UCSD-AML1 (cell line): ENCODE results near the gene PMVK.
A peak's percentile ranks its signal among the peaks of the same experiment; 100 is the strongest.

Experiments
- DNase-seq: peaks from one replicate; lab custom pipeline; 2025; ENCODE audit not compliant: unreplicated experiment; lab: John Stamatoyannopoulos, UW

Gene PMVK

DNA sequence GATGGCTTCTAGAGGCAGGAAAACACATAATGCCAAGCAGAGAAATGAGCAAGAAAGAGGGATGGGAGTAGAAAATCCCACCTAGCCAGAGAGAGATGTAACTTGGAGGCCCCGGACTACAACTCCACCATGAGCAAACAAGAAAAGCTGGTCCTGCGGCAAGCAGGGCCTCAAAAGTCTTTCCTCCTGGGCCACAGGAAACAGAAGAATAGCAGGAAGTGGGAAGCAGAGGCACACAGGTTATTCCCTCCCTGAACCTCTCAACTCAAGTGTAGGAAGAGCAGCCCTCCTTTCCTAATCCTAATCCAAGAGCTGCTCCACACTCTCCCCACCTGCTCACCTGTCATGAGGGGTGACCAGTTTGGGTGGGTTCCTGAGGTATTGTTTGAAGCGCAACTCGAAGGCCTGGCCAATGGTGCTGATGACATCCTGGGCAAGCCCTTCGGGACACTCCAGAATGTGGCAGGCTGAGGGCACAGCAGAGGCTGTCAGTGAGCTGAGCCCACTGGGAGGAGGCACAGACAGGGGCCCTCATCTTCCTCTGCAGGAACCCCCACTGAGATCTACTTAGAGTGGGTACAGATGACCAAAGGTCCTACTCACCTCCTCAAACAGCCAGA, 30.9 kb upstream of the PMVK start:
- no peak for DNase-seq

DNA sequence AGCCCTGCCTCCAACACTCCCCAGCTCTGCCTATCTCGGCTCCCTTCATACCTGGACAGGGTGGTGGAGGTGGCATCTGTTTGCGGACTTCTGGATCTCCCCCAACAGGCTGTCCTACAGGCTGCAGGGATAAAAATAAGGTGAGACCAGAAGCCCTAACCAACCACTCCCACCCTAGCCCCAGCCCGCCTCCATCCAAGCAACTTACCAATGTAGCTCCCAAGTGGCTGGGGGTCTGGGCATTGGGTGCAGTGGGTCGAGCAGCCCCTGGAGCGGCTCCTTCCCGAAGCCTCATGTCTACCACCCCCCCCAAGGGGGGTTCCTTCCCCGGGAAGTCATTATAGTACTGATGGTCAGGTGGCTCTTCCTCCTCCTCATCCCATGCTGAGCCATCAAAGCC, 29.6 kb upstream of the PMVK start:
- DNase-seq = no peak

DNA sequence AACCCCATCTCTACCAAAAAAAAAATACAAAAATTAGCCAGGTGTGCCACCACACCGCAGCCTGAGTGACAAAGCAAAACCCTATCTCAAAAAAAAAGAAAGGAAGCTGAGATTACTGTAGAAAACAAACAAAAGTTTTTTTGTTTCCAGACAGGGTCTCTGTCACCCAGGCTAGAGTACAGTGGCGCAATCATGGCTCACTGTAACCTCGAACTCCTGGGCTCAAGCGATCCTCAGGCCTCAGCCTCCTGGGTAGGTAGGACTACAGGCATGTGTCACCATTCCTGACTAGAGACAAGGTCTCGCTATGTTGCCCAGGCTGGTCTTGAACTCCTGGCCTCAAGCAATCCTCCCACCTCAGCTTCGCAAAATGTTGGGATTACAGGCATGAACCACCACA, 27.8 kb upstream of the PMVK start:
- DNase-seq = no peak

DNA sequence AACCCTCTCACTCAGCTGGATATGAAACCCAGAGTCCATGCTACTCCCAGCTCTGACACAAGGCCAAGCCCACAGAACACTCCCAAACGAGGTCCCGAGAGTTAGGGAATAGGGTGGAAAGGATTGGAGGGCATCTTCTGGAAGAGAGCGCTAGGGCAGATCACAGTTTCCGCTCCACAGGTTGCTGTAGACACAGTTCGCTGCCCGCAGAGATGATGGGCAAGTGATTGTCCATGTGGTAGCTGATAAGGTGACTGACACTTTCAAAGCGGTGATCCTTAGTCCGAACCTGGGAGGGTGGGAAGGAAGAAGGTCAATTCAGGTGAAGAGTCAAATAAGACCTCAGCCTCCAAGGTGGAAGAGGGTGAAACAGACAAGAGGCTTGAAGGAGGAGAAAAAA, 27.1 kb upstream of the PMVK start:
- DNase-seq = no peak

DNA sequence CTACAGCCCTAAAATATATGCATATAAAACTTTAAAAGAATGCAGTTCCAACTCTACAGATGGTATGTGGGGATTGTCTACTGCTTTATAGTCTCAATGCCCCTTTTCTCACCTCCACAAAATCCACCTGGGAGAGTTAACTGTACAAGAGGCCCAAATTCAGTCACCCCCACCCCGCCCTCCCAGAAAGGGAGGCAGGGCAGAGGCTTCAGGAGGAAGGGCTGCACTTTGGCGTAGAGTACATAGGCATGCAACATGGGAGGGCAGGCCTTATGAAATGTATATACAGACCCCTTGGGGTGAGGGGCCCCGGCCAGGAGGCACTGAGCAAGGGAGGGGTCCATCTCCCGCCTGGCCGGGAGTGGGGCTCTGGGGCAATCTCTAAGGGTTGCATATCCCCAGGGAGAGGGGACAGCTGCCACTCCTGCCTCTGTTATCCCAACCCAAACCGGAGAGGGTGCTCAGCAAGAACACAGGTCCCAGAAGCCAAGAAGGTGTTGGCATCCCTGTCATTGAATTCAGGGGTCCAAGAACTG, 26.3 kb upstream of the PMVK start:
- no peak for DNase-seq

DNA sequence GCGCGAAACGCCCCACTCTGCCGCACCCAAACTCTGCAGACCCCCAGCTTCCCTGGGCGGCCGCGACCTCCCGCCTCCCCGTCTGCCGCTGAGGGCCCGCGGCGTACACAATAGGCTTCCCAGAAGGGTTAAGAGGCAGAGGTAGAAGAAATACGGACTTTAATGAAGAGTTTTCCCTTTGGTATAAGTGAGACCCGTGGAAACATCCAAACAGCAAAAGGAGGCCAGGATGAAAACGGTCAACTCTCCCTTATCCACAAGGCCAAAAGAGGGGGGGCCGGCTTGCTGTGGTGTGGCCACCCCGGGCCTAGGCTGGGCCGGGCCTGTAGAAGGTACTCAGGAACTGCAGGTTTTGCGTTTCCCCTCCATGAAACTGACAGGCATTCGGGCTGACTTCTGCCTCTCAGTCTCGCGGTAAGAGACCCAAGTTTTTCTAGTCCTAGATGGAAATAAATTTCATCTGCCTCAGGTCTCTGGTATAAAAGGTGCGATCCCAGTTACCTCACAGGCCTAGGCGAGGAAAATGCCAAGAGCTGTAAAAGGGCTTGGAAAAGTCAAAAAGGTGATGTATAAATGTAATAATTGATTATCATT, 25.7 kb upstream of the PMVK start:
- DNase-seq = peak; percentile 62

DNA sequence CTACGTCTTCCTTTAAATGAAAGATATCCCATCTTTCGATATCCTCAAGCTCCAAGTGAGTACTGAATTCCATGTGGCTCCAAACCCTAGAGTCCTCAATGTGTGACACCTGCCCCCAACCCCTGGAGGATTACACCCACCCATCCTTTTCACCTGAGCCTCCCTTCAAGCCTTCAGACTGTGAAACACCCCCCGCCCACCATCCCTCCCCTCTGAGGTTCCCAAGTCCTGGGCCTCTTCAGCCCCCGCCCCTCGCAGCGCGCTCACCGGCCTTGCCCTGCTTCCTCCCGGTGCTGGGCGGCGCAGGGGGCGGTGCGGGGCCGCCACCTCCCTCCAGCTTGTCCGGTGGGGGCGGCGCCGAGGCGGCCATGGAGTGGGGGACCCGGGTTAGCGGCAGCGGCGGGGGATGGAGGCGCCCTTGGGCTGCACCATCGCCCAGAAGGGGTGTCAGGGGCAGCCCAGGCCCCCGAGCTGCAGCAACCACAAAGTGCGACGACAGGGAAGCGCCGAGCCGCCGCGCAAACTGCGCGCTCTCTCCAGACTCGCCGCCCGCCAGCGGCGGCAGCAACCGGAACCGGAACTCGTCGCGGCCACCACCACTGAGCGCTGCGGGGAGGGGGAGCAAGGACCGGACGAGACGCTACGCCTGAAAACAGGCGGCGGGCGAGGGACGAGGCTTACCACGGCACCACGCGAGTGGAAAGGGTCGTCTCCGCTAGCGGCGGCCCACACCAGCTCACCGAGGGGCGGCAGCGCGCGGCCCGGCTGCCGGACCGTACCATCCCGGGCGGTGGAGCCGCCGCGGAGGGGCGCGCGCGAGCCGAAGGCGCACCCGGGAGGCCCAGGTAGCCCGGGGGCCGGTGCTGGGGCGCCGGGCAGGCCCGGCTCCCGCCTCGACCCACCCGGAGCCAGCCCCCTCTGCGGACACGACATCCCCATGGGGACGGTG, 25.0 kb upstream of the PMVK start, which contains the start of gene PYGO2:
Gene PYGO2 (minus strand): TSS at position 576 of the 949 bp plus-strand sequence. CDS start 206 bp downstream, at position 370.
- DNase-seq = peak; percentile 90

DNA sequence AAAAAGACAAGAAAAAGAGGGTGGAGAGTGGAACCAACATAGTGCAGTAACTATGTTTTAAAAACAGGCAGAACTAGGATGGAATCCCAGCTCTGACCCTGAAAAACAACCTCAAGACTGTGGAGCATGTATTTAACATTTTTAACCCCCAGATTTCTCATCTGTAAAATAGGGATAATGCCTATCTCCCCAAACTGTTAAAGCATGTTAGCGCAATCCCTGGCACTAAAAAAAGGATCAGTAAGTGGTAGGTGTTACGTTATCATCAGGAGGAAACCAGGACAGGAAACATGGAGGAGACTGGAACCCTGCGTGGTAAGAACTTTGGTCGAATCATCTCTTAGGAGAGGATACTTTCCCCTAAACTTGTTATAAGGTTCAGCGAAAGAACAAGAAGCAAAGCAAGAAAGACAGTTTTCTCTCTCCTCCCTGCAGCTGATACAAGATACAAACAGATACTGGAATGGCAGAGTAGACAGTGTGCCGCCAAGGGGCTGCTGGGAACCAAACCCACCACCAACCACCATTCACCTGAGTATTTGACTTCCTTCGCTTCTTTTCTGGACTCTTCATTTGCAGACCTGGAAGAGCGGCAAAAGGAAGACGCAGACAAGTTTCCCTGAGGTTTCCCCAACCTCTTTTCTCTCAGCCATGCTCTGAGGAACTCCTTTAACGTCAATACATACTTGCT, 24.1 kb upstream of the PMVK start:
- no peak for DNase-seq

DNA sequence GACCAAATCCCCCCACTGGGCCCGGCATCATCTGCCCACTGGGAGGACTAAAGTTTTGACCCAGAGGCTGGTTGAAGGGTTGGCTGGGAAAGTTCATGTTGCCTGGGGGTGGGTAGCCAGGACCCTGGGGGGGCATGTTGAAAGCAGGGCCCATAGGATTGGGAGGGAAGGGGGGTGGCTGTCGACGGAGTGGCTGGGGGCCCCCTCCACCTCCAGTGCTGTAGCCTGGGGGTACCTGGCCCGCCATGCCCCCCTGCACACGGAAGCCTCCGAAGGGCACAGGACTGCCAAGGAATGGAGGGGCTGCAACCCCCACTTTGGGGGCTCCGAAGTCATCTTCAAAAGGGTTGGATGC, 22.9 kb upstream of the PMVK start:
- DNase-seq = no peak

DNA sequence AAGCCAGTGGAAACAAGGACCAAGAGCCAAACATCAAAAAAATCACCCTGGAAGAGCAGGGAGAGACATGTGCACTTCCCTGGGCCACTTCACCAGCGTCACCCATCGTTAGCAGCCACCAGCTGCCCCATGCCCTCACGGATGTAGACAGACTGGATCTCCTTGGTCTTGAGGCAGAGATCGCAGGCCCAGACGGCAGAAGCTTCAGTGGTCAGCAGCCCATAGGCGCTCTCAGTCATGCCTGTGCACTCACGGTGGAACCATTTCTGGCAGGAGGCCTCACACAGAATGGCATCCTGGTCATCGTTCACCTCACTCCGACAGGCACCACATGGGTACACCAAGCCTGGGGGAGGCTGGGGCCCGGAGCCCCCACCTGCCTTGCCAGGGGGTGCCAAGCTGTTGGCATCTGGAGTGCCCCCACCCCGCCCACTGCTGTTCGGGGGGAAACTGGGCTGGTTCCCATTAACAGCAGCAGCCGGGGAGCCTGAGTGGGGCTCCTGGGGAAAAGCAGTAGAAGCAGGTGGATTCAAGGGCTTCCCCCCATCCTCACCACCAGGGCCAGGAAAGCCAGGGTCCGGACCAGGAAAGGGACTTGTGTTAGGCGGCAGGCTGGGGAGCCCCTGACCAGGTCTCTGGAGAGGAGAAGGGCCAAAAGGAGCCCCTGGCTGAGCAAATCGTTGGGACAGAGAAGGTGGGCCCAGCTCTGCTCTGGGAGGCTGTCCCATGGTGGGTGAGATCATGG, 22.3 kb upstream of the PMVK start:
- no peak for DNase-seq

DNA sequence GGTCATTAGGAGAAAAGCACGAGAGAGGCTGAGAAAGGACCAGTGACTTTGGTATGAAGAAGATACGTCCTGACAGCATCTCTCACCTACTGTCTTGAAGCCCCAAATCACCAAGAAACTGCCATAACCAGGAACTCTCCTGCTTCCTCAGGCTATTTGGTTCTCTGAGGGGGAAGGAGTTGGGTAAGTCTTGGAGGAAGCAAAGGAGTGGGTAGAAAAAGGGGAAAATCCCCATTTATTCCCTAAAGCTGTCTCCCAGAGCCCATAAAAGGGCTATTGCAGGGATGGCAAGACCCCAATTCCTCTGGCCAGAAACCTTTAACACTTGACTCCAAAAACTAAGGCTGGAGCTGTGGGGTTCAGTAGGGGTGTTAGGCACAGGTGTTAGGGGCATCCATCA, 21.5 kb upstream of the PMVK start:
- DNase-seq = no peak

DNA sequence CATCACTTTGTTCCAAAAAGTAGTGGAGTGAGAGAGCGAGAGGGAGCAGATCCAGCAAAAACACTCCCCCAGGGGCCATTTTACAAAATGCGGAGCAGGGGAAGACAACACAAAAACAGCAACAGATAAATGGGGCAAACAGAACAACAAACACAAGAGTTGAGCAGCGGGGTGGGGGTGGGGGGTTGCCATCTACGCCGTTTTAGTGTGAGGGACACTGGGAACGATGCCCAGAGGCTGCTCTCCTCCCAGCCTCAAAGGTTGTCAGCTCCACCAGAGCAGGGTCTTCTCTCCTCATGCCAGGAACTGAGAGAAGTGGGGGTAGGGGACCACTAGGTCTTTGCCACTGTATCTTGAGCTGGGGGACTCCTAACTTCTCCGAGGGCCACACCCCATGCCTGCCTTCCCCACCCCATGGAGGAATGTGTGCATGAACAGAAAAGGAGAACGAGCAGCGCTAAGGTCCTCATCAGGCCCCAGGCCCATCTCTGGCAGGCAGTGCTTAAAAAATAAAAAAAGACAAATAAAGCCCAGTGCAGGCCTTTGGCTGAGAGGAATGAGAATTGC, 20.7 kb upstream of the PMVK start:
- no peak for DNase-seq

DNA sequence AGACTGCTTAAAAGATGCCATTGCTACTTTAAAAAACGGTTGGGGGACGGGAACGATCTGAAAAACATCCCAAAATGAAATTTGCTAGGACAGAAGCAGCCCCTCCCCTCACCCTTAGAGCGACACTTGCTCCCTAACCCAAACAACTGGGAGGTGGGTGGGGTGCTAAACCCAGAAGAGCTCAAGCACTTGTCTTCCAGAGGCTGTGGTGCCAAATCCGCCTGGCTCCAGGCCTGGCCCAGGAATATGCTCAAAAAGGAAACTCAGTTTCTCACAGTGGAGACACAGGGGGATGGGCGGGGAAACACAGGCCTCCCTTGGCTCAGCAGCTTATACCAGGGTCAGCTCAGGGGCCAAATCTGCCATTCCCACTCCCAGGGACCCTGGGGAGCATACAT, 20.0 kb upstream of the PMVK start:
- no peak for DNase-seq

DNA sequence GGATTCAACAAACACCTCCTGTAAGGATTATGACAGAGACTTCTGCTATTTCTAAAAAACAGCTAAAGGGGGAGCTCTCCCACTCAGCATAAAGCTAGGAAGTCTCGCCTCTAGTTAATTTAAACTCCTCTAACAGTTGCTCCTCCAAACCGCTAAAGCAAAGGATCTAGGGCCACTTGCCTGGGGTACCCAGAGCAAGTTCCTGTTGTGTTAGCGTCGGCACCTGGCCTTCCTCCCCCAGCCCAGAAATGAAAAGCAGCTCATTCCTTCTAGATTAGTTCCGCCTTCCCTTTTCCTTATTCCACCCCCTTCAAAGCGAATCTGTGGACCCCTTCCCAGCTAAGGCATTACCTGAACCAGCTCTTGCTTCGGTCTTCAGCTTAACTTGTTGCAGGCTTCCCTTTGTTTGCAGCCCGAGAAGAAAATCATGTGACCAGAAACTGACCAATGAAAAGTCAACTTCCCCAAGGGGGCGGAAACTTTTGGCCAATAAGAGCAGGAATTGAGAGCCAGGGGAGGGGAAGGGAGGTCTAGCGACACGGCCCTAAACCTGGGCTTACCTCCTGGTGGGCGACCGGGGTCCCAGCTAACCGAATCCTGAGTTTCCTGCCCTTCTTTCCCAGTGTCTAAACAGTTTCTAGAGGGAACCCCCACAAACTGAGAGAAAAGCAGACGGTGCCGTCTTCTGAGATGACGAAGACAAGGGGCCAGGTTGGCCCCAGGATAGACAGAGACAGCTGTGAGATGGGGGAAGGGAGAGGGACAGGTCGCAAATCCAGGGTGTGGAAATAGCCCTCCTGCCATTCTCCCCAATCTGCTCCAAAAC, 19.4 kb upstream of the PMVK start, which contains the start of gene PBXIP1:
Gene PBXIP1 (minus strand): TSS at position 382 of the 826 bp plus-strand sequence. CDS start 2,378 bp downstream, outside the sequence.
- peak; percentile 64 for DNase-seq

DNA sequence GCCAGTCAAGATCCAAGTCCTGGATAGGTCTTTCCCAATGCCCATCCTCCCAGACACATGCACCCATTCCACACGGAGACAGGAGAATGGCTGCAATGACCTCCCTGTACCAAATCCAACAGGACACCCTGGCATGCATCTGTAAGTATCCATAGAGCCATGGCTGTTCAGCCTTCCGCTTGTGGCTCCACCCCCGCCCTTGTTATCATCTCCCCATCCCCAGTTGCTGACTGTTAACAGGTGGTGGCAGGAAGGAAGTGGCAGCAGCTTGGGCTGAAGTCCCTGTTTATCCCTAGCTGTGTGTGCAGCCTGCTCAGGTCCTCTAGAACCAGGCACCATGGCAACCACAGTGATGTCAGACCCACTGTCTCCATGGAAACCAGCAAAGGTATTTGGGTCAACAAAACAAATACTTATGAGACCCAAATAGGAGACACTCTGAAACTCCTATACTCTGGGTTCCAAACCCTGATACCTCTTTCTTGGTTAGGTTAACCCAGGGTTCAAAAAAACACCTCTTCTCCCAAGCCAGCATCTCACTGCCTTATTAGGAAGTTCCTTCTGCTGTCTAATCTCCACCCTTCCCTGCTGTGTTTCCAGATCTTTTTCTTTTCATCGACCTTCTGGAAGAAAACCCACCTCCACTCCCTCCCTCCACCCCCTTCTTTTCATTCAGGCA, 18.7 kb upstream of the PMVK start:
- DNase-seq = peak; percentile 61

DNA sequence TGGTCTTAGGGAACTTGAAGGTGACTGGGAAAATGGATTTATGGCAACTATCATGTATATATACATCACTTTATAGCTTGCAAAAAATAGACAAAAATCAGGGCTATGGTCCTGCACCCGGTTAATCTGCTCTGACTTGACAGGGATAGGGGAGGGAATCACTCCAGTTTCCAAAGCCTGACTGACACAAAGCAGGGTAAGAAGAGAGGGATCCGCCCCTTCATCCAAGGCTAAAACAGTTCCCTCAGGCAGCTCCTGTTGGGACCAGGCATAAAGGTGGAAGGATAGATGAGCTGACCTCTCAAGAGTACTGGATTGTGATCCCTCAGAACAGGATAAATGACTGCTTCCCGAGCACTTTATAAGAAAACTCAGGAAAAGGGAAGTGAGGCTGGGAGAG, 18.0 kb upstream of the PMVK start:
- DNase-seq = no peak

DNA sequence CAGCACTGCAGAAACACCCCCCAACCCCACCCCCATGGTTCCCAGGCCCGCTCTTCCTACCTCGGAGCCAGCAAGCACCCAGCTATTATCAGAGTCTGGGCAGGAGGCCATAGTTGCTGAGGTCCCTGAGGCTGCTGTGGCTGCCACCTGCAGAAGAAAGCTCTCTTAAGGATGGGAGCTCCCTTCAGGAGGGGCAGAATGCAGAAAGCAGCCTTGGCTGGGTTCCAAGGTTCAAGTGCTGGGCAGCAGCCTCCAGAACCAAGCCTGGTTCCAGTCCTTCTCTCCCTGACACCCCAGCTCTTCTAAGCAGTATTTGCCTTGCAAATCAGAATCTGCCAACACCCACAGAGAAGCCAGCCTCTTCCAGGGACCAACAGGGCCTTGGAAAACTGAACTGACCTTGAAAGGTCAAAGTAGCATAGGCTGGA, 17.1 kb upstream of the PMVK start:
- no peak for DNase-seq

DNA sequence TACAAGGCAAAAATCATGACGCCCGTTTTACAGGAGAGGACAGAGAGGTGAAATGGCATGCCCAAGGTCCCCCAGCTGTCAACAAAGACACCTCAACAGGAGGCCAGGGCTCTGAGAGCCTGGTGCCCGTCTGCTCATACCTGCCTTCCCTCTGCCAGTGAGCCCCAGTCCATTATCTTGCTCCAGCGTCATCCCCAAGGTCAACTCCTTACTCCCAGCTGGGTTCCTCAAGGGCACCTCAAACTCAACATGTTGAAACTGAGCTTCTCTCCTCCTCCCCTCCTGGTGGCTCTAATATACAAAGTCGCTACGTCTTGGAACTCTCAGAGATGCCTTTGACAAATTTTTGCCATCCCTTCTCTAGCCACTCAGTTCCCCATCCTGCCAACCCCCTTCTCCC, 16.1 kb upstream of the PMVK start:
- DNase-seq = no peak
